Mesenchymal stem cell (in vitro differentiated cells and primary cell): Measurements from ENCODE around the gene SLC29A3.

Experiments
- DNase-seq: peaks from one replicate; pipeline ENCODE4 v3.0.0-alpha.2; 2013
- H2AFZ ChIP-seq: one replicate; pipeline ENCODE4 v1.6.1; 2013; ENCODE audit warnings: low read depth, mild to moderate bottlenecking, control low read depth, inconsistent platforms, low read length, moderate library complexity
- H2AK5ac ChIP-seq: 2 replicates; pipeline ENCODE4 v1.6.1; 2013; ENCODE audit warnings: low read length, moderate library complexity, mild to moderate bottlenecking, inconsistent platforms; ENCODE audit not compliant: severe bottlenecking
- H2BK120ac ChIP-seq: one replicate; pipeline ENCODE4 v1.6.1; 2013; ENCODE audit warnings: low read depth, mild to moderate bottlenecking, inconsistent platforms, low read length, moderate library complexity
- H2BK12ac ChIP-seq, 2 experiments: one replicate each; pipeline ENCODE4 v1.6.1; 2013; ENCODE audit warnings: inconsistent platforms in 2 of 2, low read length in 2 of 2, mild to moderate bottlenecking in 2 of 2, moderate library complexity in 2 of 2, control low read depth in 1 of 2
- H2BK15ac ChIP-seq: one replicate; pipeline ENCODE4 v1.6.1; 2013; ENCODE audit warnings: mild to moderate bottlenecking, low read depth, inconsistent platforms; ENCODE audit not compliant: poor library complexity, severe bottlenecking
- H2BK5ac ChIP-seq: 2 replicates; pipeline ENCODE4 v1.6.1; 2013; ENCODE audit warnings: low read depth, mild to moderate bottlenecking, low read length, control low read depth, inconsistent platforms; ENCODE audit not compliant: poor library complexity, severe bottlenecking
- H3K14ac ChIP-seq, 2 experiments: one replicate each; pipeline ENCODE4 v1.6.1; 2013; ENCODE audit warnings: inconsistent platforms in 2 of 2, low read length in 2 of 2, control low read depth in 1 of 2, mild to moderate bottlenecking in 1 of 2, moderate library complexity in 1 of 2
- H3K18ac ChIP-seq, 2 experiments: one replicate each; pipeline ENCODE4 v1.6.1; 2013; ENCODE audit warnings: inconsistent platforms in 2 of 2, low read length in 2 of 2, control low read depth in 1 of 2, low read depth in 1 of 2, mild to moderate bottlenecking in 1 of 2
- H3K23ac ChIP-seq, 2 experiments: one replicate each; pipeline ENCODE4 v1.6.1; 2013; ENCODE audit warnings: inconsistent platforms in 2 of 2, low read length in 2 of 2, mild to moderate bottlenecking in 2 of 2, moderate library complexity in 2 of 2, control low read depth in 1 of 2
- H3K27ac ChIP-seq: 2 replicates; pipeline ENCODE4 v1.5.1; 2013; ENCODE audit warnings: mild to moderate bottlenecking, moderate library complexity, low read length, control low read depth, inconsistent platforms; ENCODE audit not compliant: poor library complexity, severe bottlenecking
- H3K27me3 ChIP-seq, 2 experiments: 2 replicates each; pipeline versions ENCODE4 v1.6.1 to v1.7.0; 2013; ENCODE audit warnings: low read length in 2 of 2, mild to moderate bottlenecking in 2 of 2, moderate library complexity in 2 of 2, control low read depth in 1 of 2, inconsistent platforms in 1 of 2; ENCODE audit not compliant: control insufficient read depth in 1 of 2, insufficient read depth in 1 of 2
- H3K36me3 ChIP-seq, 2 experiments: 2 replicates each; pipeline versions ENCODE4 v1.6.1 to v1.7.0; 2013; ENCODE audit warnings: low read length in 2 of 2, control low read depth in 1 of 2, inconsistent platforms in 1 of 2, low read depth in 1 of 2, mild to moderate bottlenecking in 1 of 2; ENCODE audit not compliant: insufficient read depth in 2 of 2, control insufficient read depth in 1 of 2
- H3K4ac ChIP-seq, 2 experiments: one replicate each; pipeline ENCODE4 v1.6.1; 2013; ENCODE audit warnings: inconsistent platforms in 2 of 2, low read length in 2 of 2, mild to moderate bottlenecking in 2 of 2, moderate library complexity in 2 of 2, control low read depth in 1 of 2, low read depth in 1 of 2
- H3K4me1 ChIP-seq: 2 replicates; pipeline ENCODE4 v1.6.1; 2013; ENCODE audit warnings: low read depth, low read length, control low read depth; ENCODE audit not compliant: control insufficient read depth, insufficient read depth
- H3K4me2 ChIP-seq: 2 replicates; pipeline ENCODE4 v1.6.1; 2013; ENCODE audit warnings: low read length, mild to moderate bottlenecking, inconsistent platforms; ENCODE audit not compliant: poor library complexity, severe bottlenecking
- H3K4me3 ChIP-seq, 2 experiments: 2 replicates each; pipeline versions ENCODE4 v1.5.1 to v1.7.0; 2013; ENCODE audit warnings: low read length in 2 of 2, mild to moderate bottlenecking in 2 of 2, control low read depth in 1 of 2, low read depth in 1 of 2; ENCODE audit not compliant: insufficient read depth in 1 of 2
- H3K79me1 ChIP-seq: replicated peaks from 2 replicates; pipeline ENCODE4 v1.6.1; 2013; ENCODE audit warnings: mild to moderate bottlenecking, control low read depth, low read length, inconsistent platforms; ENCODE audit not compliant: poor library complexity, severe bottlenecking
- H3K9ac ChIP-seq: 2 replicates; pipeline ENCODE4 v1.7.0; 2013; ENCODE audit warnings: mild to moderate bottlenecking, low read length, moderate library complexity
- H3K9me3 ChIP-seq: 2 replicates; pipeline ENCODE4 v1.7.0; 2013; ENCODE audit warnings: mild to moderate bottlenecking, low read length; ENCODE audit not compliant: control insufficient read depth
- H4K8ac ChIP-seq: one replicate; pipeline ENCODE4 v1.6.1; 2013; ENCODE audit warnings: inconsistent platforms, mild to moderate bottlenecking, low read length, moderate library complexity
- H4K91ac ChIP-seq: one replicate; pipeline ENCODE4 v1.6.1; 2013; ENCODE audit warnings: mild to moderate bottlenecking, low read length, inconsistent platforms
- WGBS: methylation state at CpG from one replicate; pipeline ENCODE4 v1.1.7; 2013; ENCODE audit warnings: mixed read lengths; 5-methylcytosine and 5-hydroxymethylcytosine counted together

Gene SLC29A3

GRCh38 chr10:71294091-71294561, 24.9 kb upstream of the SLC29A3 start:
- Histone ChIP-seq H3K4ac (no peak overlapping the region), H3K79me1 (no peaks in the 10 kb centered on the region), H2BK12ac (no peak overlapping the region), H2BK5ac (no peak overlapping the region), H3K36me3 (peaks cover 0 to 14% of the 10 kb centered on the region in 2 experiments), H3K9ac (no peak overlapping the region), H3K4me3 (no peak overlapping the region), H3K9me3 (no peaks in the 10 kb centered on the region), H2AFZ (no peak overlapping the region), H2BK15ac (no peak overlapping the region), H3K18ac (no peak overlapping the region), H2BK120ac (no peak overlapping the region), H3K4me2 (no peak overlapping the region), H3K4me1 (no peaks in the 10 kb centered on the region), H3K27ac (no peak overlapping the region), H3K23ac (no peak overlapping the region), H3K27me3 (peaks cover 0 to 41% of the 10 kb centered on the region in 2 experiments), H2AK5ac (no peak overlapping the region), H4K8ac (no peak overlapping the region), H4K91ac (peak overlapping the region; percentile 2), H3K14ac (no peak overlapping the region)
- WGBS, result 95% methylated on average over 6 of the region's 6 CpGs
- DNase-seq, result no peak

- H2AK5ac ChIP-seq, result no peak overlapping the region
- H3K79me1 ChIP-seq, result no peaks in the 10 kb centered on the region
- H2BK5ac ChIP-seq, result no peak overlapping the region
- no peak overlapping the region for H3K14ac ChIP-seq
- peaks cover 0 to 38% of the 10 kb centered on the region in 2 experiments for H3K27me3 ChIP-seq
- no peaks in the 10 kb centered on the region for H3K4me1 ChIP-seq
- no peak overlapping the region for H3K9ac ChIP-seq
- H3K23ac ChIP-seq, result no peak overlapping the region
- no peak overlapping the region for H2BK120ac ChIP-seq
- no peaks in the 10 kb centered on the region for H3K9me3 ChIP-seq
- no peak overlapping the region for H4K91ac ChIP-seq
- no peak overlapping the region for H2AFZ ChIP-seq
- WGBS, result 87% methylated on average over 4 of the region's 4 CpGs
- H2BK15ac ChIP-seq, result no peak overlapping the region
- H3K18ac ChIP-seq, result no peak overlapping the region
- H3K27ac ChIP-seq, result no peak overlapping the region
- no peak for DNase-seq
- no peak overlapping the region for H3K4me3 ChIP-seq
- H2BK12ac ChIP-seq, result no peak overlapping the region
- H4K8ac ChIP-seq, result no peak overlapping the region
- H3K36me3 ChIP-seq, result peaks cover 0 to 14% of the 10 kb centered on the region in 2 experiments
- no peak overlapping the region for H3K4ac ChIP-seq
- no peak overlapping the region for H3K4me2 ChIP-seq
Observed at GRCh38 chr10:71294856-71295255, 24.2 kb upstream of the SLC29A3 start.

- Histone ChIP-seq H3K18ac (no peak overlapping the region), H3K27me3 (peaks cover 0 to 46% of the 10 kb centered on the region in 2 experiments), H2AK5ac (no peak overlapping the region), H3K36me3 (peaks cover 0 to 14% of the 10 kb centered on the region in 2 experiments), H2BK15ac (no peak overlapping the region), H3K4me3 (no peak overlapping the region), H2BK12ac (no peak overlapping the region), H3K79me1 (no peaks in the 10 kb centered on the region), H3K27ac (no peak overlapping the region), H2BK120ac (no peak overlapping the region), H3K9ac (no peak overlapping the region), H2BK5ac (no peak overlapping the region), H3K4me1 (no peaks in the 10 kb centered on the region), H3K9me3 (no peaks in the 10 kb centered on the region), H3K14ac (no peak overlapping the region), H2AFZ (no peak overlapping the region), H4K91ac (no peak overlapping the region), H3K4ac (no peak overlapping the region), H3K23ac (no peak overlapping the region), H3K4me2 (no peak overlapping the region), H4K8ac (no peak overlapping the region)
- 79% methylated on average over 5 of the region's 9 CpGs for WGBS
- no peak for DNase-seq
Observed at GRCh38 chr10:71295641-71296040, 23.4 kb upstream of the SLC29A3 start.

- Histone ChIP-seq H3K79me1 (no peaks in the 10 kb centered on the region), H3K9ac (no peak overlapping the region), H4K91ac (no peak overlapping the region), H3K27me3 (peaks cover 0 to 50% of the 10 kb centered on the region in 2 experiments), H3K4me1 (no peaks in the 10 kb centered on the region), H2BK5ac (no peak overlapping the region), H2BK12ac (no peak overlapping the region), H2AK5ac (no peak overlapping the region), H3K14ac (no peak overlapping the region), H3K23ac (no peak overlapping the region), H3K9me3 (no peaks in the 10 kb centered on the region), H4K8ac (no peak overlapping the region), H3K36me3 (peaks cover 0 to 14% of the 10 kb centered on the region in 2 experiments), H2BK120ac (no peak overlapping the region), H2AFZ (no peak overlapping the region), H3K4ac (no peak overlapping the region), H3K4me3 (no peak overlapping the region), H3K18ac (no peak overlapping the region), H3K4me2 (no peak overlapping the region), H2BK15ac (no peak overlapping the region), H3K27ac (no peak overlapping the region)
- WGBS, result 77% methylated on average over 5 of the region's 5 CpGs
- DNase-seq, result no peak
Observed at GRCh38 chr10:71296086-71296485, 23.0 kb upstream of the SLC29A3 start.
